IMR-90 (cell line): Measurements from ENCODE around the gene ABCA4.

Experiments
- BHLHE40 ChIP-seq: fragments of 150-350 bp; IDR thresholded peaks from 2 replicates; pipeline ENCODE4 v1.6.1; 2016; ENCODE audit warnings: mild to moderate bottlenecking, low read depth, low read length
- CTCF ChIP-seq: conservative IDR thresholded peaks from 2 replicates; pipeline ENCODE4 v1.5.1; 2012; ENCODE audit warnings: mild to moderate bottlenecking, low read depth, low read length, improper control_type of control experiment
- POLR2A ChIP-seq: IDR thresholded peaks from 2 replicates; pipeline ENCODE4 v1.6.1; 2012; ENCODE audit warnings: mild to moderate bottlenecking, low read depth, low read length
- USF2 ChIP-seq: fragments of 150-350 bp; IDR thresholded peaks from 2 replicates; pipeline ENCODE4 v1.6.1; 2017; ENCODE audit warnings: mild to moderate bottlenecking, antibody characterized with exemption, low read length, low read depth

DNA sequence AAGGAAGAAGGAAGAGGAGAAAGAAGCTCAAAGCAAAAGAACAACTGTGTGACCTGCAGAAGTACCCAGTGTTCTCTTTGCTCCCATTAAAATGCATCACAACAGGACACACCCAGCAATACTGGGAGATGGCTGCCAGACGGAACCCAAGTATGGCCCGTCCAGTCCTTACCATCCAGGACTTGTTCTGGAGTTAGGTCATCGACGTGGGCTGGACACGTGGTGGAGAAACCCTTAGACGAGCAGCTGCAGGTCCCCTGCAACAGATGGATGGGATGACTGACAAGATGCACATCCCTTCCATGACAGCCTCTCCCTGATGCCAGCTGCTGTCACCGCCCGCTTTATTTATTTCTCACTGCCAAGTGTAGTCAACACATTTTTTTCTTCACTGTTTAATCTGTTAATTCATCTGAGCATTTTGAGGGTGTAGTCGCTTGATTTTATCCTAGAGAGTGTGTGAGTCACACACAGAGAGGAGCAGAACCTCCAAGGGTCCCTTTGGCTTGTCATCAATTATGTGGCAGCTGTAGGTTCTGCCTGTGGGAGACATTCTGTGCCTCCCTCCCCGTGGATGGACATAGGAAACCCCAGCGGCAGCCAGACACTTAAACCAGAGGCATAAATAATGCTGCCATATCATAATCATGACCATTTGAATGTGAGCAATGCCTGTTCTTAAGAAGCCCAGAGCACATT is 80.9 kb downstream of the ABCA4 start:
- TF ChIP-seq POLR2A (no peak), CTCF (no peak), USF2 (no peak), BHLHE40 (no peak)
